8988T (cell line): Measurements from ENCODE around the gene IFNA10.
"Not testable (repeated sequence)": the region's sequence is repeated elsewhere in the genome, so short reads cannot be mapped to it uniquely, and the experiment has no call there.

ENCODE experiments used
- DNase-seq: peaks from one replicate; pipeline ENCODE4 v3.0.0; 2011

The IFNA10 gene

DNA sequence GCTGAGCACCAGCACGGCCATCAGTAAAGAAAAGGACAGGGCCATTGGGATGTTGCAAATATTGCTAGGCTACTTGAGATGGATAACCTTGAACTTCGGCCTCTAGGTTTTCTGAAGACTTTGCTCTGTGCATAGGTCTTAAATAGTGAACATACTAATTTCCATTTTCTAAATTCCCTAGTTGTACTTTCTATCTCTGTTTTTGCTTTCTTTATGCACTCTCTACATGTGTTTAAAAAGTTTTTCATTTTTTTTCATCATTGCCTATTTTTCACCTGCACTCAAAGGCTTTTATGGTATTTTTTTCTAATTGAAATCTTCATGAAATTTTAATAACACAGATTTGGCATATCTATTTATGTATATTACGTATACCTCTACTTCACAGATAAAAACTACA is 19.5 kb downstream of the IFNA10 start, which contains the start of gene IFNA4:
Gene IFNA4 (minus strand): TSS at position 101 of the 400 bp plus-strand sequence. CDS start 56 bp downstream, at position 45.
- DNase-seq = not testable (repeated sequence)

DNA sequence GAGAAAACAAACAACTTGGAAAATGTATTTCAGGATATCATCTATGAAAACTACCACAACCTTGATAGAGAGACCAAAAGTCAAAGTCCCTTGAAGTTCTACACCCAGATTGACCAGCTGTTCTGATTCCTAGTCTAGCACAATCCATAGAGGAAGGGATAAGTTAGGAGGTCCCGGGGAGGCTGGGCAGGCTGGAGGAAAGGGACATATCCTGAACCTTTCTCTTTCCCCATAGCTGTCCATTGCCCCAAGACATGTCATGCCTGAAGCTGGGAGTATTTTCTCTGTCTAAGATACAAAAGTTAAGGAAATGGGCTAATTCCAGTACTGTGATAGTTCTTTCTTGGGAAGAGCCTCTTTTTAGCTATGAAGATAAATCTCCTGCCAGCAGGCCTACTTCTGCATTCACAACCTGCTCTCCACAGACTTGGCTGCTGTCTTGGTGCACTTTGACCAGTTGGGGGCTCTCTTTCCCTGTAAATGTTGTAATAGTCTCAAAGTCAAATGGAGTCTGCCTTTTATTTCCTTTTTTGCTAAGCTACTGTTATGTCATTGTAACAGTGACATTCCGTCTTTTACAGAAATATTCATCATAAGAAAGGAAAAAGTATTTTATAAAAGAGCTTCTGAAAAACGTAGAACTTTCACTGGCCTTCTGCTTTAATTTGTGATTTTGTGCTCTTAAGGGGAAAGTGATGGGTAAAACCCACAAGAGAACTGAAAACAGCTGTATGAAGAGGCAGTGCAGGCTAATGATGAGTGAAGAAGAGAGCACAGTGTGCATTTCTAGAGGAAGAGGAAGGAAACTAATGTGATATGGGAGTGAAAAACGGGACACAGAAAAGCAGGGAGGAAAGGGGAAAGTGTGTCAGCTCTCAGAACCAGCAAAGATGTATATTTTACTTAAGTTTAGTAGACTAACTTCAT is 23.9 kb downstream of the IFNA10 start:
- not testable (repeated sequence) for DNase-seq

DNA sequence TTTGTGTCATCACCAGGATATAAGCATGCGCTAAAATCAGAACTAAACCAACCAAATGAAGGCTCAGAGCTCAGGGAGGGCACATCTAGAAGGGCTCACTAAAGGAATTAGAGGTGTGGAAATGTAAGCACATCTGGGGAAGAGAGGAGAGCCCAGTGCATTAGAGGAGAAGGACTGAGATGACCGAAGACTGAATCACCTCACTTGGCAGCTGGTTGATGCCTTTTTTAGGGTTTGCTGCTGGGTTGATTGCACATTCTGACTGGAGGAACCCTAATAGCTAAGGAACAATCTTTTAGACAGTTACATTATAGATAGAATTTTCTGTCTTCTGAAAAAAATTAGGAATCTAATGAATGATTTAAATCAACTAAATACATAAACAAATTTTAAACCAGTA is 32.3 kb downstream of the IFNA10 start:
- DNase-seq = no peak

DNA sequence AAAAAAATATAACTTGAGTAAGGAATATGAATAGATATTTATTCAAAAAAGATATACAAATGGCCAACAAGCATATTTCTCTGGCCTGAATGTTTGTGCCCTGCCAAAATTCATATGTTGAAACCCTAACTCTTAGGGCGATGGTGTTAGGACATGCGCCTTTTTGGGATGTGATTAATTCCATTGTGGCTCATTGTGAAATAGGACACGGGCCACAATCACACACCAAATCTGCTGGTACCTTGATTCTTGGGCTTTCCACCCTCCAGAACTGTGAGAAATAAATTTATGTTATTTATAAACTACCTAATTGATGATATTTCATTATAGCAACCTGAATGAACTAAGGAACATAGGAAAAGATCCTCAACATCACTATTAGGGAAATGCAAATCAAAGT is 34.8 kb downstream of the IFNA10 start:
- DNase-seq = no peak

DNA sequence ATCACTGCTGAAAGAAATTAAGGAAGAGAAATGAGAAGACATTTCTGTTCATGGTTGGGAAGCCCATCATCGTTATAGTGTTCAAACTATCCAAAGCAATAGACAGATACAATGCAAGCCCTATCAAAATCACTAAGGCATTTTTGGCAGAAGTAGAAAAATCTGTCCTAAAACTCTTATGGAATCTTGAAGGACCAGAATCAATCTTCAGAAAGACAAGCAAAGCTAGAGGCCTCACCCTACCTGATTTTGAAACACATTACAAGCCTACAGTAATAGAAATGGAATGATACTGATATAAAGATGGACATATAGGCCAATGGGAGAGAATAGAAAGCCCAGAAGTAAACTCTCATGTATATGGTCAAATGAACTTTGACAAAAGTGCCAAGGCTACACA is 35.6 kb downstream of the IFNA10 start:
- no peak for DNase-seq

DNA sequence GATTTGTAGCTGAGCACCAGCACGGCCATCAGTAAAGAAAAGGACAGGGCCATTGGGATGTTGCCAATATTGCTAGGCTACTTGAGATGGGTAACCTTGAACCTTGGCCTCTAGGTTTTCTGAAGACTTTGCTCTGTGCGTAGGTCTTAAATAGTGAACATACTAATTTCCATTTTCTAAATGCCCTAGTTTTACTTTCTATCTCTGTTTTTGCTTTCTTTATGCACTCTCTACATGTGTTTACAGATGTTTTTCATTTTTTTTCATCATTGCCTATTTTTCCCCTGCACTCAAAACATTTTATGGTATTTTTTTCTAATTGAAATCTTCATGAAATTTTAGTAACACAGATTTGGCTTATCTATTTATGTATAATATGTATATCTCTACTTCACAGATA is 40.4 kb downstream of the IFNA10 start, which contains the start of gene IFNA21:
Gene IFNA21 (minus strand): TSS at position 101 of the 400 bp plus-strand sequence. CDS start 48 bp downstream, at position 53.
- not testable (repeated sequence) for DNase-seq

DNA sequence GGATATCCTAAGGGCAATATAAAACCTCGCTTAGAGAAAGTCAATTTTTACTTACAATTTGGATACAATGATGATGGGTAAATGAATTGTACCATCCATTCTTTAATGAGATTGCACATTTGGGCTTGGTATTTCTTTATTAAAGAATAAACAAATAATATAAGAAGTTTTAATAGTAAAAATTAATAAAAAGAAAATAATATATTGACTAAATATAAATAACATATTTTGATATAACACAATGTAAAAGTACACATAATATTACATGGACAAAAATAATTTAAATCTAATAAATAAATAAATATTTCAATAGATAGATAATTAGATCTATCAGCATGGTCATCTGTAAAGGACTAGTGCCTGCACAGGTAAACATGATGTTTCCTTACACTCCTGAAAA is 41.4 kb downstream of the IFNA10 start:
- DNase-seq = no peak

DNA sequence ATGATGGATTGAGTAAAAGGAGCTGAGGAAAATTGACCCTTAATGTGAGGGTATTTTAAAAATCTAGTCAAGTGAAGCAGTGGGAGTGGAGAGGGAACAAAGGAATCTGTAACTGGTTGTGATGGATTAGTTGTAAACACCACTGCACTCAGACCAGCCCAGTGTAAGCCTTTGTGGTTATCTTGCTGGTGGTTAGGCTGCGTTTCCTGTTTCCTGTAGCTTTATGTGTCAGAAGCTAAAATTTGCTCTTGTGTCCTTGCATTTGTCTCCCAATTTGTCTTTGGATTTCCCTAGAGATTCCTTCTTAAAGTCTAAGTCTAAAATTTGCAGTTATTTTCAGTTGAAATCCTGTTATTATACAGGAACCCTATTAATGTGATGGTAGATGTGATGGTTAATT is 46.8 kb downstream of the IFNA10 start:
- DNase-seq = no peak
